GM18867 (cell line): Measurements from ENCODE around the gene C22orf39.

Source experiments
- ATAC-seq: cut with Tn5 transposase; IDR thresholded peaks from one replicate; pipeline ENCODE4 v1.9.1; 2021; ENCODE audit warnings: mild to moderate bottlenecking, moderate library complexity; ENCODE audit not compliant: unreplicated experiment

Gene C22orf39

GRCh38 chr22:19402642-19403191 is 44.8 kb downstream of the C22orf39 start:
- no peak for ATAC-seq

GRCh38 chr22:19401483-19401882 is 46.0 kb downstream of the C22orf39 start:
- no peak for ATAC-seq

GRCh38 chr22:19400881-19401280 is 46.6 kb downstream of the C22orf39 start:
- ATAC-seq, result no peak

GRCh38 chr22:19398652-19399051 is 48.9 kb downstream of the C22orf39 start:
- no peak for ATAC-seq

- no peak for ATAC-seq
Measured at GRCh38 chr22:19398206-19398605, 49.3 kb downstream of the C22orf39 start.

GRCh38 chr22:19397734-19398104 is 49.8 kb downstream of the C22orf39 start:
- ATAC-seq, result no peak

- ATAC-seq, result no peak
Measured at GRCh38 chr22:19396934-19397733, 50.4 kb downstream of the C22orf39 start.

GRCh38 chr22:19396561-19396933 is 51.0 kb downstream of the C22orf39 start:
- ATAC-seq, result no peak

GRCh38 chr22:19395276-19395675 is 52.2 kb downstream of the C22orf39 start:
- no peak for ATAC-seq

- ATAC-seq, result no peak
Measured at GRCh38 chr22:19394274-19395050, 53.0 kb downstream of the C22orf39 start.

- ATAC-seq, result no peak
Measured at GRCh38 chr22:19393704-19394103, 53.8 kb downstream of the C22orf39 start.
